ENCODE results near the gene CCNB1IP1.
"Not testable (repeated sequence)": the region's sequence is repeated elsewhere in the genome, so short reads cannot be mapped to it uniquely, and the experiment has no call there.

CCNB1IP1 gene

DNA sequence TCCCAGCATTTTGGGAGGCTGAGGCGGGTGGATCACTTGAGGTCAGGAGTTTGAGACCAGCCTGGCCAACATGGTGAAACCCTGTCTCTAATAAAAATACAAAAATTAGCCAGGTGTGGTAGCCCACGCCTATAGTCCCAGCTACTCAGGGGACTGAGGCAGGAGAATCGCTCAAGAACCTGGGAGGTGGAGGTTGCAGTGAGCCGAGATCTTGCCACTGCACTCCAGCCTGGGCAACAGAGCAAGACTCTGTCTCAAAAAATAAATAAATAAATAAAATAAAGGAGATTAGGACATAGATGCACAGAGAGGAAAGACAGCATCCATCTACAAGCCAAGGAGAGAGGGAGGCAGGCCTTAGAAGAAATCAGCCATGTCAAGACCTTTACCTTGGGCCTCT is 8.0 kb upstream of the CCNB1IP1 start:
- not testable (repeated sequence) for H3K27ac ChIP-seq, H3K4me3 ChIP-seq

DNA sequence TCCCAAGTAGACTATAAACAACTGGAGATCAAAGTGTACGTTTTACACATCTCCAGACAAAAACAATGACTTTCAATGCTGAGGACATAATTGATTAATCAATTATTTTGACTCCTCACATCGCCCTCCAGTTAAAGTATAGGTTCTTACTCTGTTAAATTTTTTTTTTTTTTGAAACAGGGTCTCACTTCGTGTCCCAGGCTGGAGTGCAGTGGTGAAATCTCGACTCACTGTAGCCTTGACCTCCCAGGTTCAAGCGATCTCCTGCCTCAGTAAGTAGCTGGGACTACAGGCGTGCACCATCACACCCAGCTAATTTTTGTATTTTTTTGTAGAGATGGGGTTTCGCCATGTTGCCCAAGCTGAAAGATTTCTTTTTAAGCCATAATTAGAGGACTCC is 938 bp upstream of the CCNB1IP1 start:
- Histone ChIP-seq H3K27ac (no peak overlapping the region), H3K4me3 (no peak overlapping the region)

DNA sequence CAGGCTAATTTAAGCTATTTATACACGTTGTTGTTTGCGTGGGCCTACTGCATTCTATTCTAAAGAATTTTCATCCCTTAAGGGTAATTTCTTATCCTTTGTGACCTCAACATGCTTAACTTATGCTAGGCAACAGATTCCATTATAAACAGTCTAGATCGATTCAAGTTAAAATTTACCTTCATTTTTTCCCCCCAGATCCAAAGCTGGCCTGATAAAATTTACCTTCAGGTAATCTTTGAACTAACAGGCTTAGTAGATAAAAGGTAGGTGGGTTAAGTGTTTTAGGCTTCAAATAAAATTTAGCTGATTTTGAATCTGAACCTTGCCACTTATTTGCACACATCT is 389 bp upstream of the CCNB1IP1 start:
- Histone ChIP-seq H3K27ac (peak overlapping the region in 8 of 21 experiments; percentile 40 to 82 (median 72)), H3K4me3 (peak overlapping the region; percentile 47 to 62 (median 55))

DNA sequence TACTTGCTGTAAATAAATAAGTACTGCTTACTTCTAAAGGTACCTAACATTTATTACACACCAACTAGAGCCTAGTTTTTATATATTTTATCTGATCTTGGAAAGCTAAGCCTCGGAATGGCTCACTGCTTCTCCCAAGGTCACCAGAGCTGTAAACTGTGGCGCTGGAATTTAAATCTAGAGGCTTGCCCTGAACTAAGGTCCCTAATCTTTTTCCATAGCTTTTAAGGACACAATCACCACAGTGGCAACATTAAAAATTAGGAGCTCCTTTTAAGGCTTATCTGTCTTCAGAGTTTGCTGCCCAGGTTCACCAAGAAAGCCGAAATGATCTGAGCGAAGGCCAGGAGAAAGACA is 670 bp downstream of the CCNB1IP1 start:
- Histone ChIP-seq H3K27ac (peak overlapping the region in 20 of 21 experiments; percentile 15 to 82 (median 65)), H3K4me3 (peak overlapping the region; percentile 47 to 62 (median 55))

DNA sequence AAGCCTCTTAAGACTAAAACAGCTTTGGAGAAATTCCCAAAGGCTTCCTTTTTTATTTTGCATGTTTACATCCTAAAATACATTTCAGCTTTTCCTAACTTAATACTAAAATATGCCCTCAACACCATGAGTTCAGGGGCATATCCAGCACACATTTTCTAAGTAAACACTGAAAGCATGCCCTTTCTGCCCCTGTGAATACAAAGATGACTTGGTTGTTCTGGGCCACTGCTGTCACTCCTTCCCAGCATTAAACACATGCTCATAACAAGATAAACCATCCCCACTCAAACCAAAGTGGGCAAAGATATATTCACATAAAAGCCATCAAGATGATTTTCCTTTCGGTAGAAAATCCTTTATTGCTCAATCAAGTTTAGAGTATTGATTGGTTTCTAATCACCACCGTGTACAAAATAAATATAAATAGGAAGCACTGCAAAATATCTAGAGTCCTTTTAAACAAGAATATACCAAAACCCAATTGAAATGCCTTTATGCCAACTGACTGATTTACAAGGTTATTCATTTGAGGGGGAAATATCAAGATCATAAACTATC is 1.9 kb downstream of the CCNB1IP1 start:
- Histone ChIP-seq H3K4me3 (no peak overlapping the region), H3K27ac (no peak overlapping the region)

- H3K27ac ChIP-seq = no peak overlapping the region
Measured at GRCh38 chr14:20329355-20329754, 3.7 kb downstream of the CCNB1IP1 start.

GRCh38 chr14:20328705-20329104 is 4.4 kb downstream of the CCNB1IP1 start:
- H3K4me3 ChIP-seq = no peak overlapping the region

More at GRCh38 chr14:20329355-20329754, 3.7 kb downstream of the CCNB1IP1 start:
- H3K4me3 ChIP-seq = no peak overlapping the region

DNA sequence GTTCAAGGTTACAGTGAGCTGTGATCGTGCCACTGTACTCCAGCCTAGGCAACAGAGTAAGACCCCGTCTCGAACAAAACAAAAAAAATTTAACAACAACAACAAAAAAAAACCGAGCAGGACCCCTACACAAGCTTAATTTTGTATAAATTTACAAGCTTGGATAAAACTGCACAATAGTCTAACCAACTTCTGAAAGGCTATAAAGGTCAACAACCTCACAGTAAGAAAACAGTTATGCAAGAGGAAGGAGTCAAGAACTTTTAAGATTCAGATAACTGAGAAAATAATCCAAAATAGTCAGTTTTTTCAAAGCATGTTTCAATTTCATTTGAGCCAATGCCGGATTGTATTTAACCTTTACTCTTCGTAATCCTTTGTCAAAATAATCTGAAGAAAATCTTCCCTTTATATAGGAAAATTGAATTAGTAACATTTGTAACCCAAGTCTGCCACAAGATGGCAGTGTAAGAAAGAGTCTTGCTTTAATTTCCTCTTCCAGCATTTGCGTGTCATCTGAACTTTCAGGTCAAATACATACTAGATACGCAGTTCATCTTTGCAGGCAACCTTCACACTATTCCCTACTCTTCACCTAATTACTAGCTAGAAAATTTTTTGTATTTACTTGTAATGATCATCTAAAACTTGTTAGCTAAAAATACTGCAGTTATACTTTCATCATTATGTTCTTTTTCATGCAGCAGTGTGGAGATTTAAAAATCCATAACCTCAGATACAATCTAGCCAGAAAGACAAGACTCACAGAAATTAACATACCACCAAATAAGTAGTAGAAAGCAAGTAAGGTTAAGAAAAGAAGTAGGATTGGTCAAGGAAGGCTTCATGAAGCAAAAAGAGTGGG is 5.8 kb downstream of the CCNB1IP1 start:
- peak overlapping the region in 2 of 21 experiments; percentile 3 to 4 for H3K27ac ChIP-seq
- H3K4me3 ChIP-seq = no peak overlapping the region

More at GRCh38 chr14:20328705-20329104, 4.4 kb downstream of the CCNB1IP1 start:
- no peak overlapping the region for H3K27ac ChIP-seq

- Histone ChIP-seq H3K4me3 (no peak overlapping the region), H3K27ac (no peak overlapping the region)
Measured at GRCh38 chr14:20317720-20318119, 15.4 kb downstream of the CCNB1IP1 start.

DNA sequence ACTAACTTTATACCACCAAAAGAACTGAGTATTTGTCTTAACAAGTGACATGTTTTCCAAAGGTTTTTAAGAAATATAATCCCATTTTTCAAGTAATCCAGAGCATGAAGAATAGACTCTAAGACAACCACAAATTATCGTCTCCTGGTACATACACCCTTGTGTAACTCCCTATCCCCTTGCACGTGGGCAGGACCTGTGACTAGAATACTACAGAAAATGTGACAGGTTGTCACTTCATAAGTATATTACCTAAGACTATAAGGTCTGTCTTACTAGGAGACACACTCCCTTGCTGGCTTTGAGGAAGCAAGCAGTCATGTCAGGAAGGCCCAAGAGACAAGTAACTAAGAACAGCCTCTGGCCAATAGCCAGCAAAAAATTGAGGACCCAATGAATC is 19.1 kb downstream of the CCNB1IP1 start:
- no peak overlapping the region for H3K4me3 ChIP-seq
- no peak overlapping the region for H3K27ac ChIP-seq

DNA sequence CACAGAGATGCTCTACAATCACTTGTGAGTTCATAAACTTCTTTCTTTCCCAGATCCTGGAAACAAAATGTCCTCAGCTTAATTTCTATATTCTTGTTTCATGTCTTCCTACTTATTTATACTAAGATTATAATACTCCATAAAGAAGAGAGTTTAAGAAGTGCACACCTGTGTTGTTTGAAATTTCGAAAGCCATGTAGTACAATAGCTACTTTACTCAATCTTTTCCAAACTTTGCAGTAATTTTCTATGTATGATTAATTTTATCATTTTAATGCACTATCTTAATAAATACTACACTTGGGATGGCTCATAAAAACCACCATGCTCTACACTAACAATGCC is 27.0 kb downstream of the CCNB1IP1 start:
- Histone ChIP-seq H3K27ac (no peak overlapping the region), H3K4me3 (peak overlapping the region in 5 of 7 experiments; percentile 44 to 83 (median 53))

GRCh38 chr14:20305265-20306078 is 27.6 kb downstream of the CCNB1IP1 start, which contains the start of gene TTC5:
Gene TTC5 (minus strand): TSS chr14:20305951. CDS start chr14:20305937, 14 bp downstream.
- peak within 1 kb of the TSS in 19 of 21 experiments; percentile 2 to 84 (median 66) for H3K27ac ChIP-seq

DNA sequence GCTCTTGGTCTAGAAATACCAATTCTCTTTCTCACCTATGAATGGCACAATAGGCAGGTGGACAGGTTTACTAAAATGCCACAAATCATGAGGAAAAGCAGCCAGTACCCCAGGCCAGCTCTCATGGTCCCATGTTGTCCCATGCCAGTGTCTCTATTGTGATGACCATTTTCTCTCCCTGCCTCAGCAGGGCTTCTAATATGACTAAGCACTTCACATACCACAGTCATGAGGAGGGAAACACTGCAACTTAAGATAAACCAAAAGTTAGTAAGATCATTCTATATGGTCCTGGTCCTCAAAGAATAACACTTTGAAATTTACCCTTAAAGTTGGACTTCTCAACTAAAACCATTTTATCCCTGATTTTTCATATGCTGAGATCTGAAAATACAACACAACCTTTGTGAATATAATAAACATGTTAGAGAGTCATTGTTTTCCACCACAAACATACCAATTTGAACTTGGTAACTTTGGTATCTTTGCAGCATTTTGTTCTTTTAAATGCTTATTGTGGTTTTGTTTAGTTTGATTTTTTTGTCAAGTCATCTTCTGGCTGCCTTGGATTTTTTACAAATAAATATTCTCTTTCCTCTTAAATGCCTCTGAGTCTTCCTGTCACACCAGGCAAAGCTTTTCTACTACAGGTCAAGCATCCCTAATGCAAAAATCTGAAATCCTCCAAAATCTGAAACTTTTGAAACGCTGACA is 30.9 kb downstream of the CCNB1IP1 start:
- H3K4me3 ChIP-seq = no peak overlapping the region
- H3K27ac ChIP-seq = no peak overlapping the region

More at GRCh38 chr14:20305265-20306078, 27.6 kb downstream of the CCNB1IP1 start, which contains the start of gene TTC5:
- H3K4me3 ChIP-seq = peak within 1 kb of the TSS; percentile 44 to 83 (median 65)

GRCh38 chr14:20295067-20295466 is 38.0 kb downstream of the CCNB1IP1 start:
- no peak overlapping the region for H3K27ac ChIP-seq
- H3K4me3 ChIP-seq = no peak overlapping the region

GRCh38 chr14:20294636-20295035 is 38.4 kb downstream of the CCNB1IP1 start:
- no peak overlapping the region for H3K27ac ChIP-seq
- H3K4me3 ChIP-seq = no peak overlapping the region

DNA sequence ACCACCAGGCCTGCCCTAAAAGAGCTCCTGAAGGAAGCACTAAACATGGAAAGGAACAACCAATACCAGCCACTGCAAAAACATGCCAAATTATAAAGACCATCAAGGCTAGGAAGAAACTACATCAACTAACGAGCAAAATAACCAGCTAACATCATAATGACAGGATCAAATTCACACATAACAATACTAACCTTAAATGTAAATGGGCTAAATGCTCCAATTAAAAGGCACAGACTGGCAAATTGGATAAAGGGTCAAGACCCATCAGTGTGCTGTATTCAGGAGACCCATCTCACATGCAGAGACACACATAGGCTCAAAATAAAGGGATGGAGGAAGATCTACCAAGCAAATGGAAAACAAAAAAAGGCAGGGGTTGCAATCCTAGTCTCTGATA is 51.1 kb downstream of the CCNB1IP1 start:
- not testable (repeated sequence) for H3K4me3 ChIP-seq, H3K27ac ChIP-seq

DNA sequence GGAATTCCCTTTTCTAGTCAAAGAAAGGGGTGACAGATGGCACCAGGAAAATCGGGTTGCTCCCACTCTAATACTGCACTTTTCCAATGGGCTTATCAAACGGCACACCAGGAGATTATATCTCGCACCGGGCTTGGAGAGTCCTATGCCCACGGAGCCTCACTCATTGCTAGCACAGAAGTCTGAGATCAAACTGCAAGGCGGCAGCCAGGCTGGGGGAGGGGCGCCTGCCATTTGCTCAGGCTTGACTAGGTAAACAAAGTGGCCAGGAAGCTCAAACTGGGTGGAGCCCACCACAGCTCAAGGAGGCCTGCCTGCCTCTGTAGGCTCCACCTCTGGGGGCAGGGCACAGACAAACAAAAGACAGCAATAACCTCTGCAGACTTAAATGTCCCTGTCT is 52.8 kb downstream of the CCNB1IP1 start:
- not testable (repeated sequence) for H3K4me3 ChIP-seq, H3K27ac ChIP-seq

GRCh38 chr14:20278414-20278813 is 54.7 kb downstream of the CCNB1IP1 start:
- H3K27ac ChIP-seq = no peak overlapping the region
- no peak overlapping the region for H3K4me3 ChIP-seq

GRCh38 chr14:20277409-20277808 is 55.7 kb downstream of the CCNB1IP1 start:
- Histone ChIP-seq H3K4me3 (no peak overlapping the region), H3K27ac (no peak overlapping the region)

- Histone ChIP-seq H3K4me3 (no peak overlapping the region), H3K27ac (no peak overlapping the region)
Measured at GRCh38 chr14:20274062-20274461, 59.0 kb downstream of the CCNB1IP1 start.

All from skin epidermis (tissue), 12 donors.